GM21619 (cell line): ENCODE results near the gene XAGE5.
"Not testable (repeated sequence)": the region's sequence is repeated elsewhere in the genome, so short reads cannot be mapped to it uniquely, and the experiment has no call there.

Experiments used
- ATAC-seq: cut with Tn5 transposase; IDR thresholded peaks from one replicate; pipeline ENCODE4 v1.9.1; 2021; ENCODE audit not compliant: unreplicated experiment

Gene XAGE5, protein sequence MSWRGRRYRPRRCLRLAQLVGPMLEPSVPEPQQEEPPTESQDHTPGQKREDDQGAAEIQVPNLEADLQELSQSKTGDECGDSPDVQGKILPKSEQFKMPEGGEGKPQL

DNA sequence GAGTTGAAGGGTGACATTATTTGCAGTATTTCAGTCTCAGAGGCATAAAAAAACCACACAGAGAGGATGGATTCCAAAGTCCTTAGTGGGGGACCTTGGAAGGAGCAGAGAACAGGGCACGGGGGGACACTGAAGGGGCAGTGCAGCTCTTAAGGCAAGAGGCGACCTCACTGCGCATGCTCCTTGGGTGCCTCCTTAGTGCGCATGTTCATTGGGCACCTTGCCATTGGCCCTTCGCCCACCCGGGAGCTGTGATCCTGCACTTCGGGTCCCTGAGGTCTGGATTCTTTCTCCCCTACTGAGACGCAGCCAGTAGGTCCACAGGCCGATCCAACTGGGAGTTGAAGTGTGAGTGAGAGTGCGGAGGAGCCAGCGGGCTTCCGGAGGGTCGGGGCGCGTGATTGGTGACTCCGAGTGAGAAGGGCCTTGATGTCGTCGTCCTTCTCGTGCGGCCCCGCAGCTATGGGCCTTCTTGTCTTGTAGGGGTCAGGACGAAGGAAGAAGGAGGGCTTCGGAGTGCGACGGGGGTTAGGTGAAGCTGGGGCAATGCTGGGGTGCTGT is at the start of gene XAGE5:
TSS of gene XAGE5 (plus strand) at position 223 of the 561 bp plus-strand sequence. CDS start 1,280 bp downstream, outside the sequence.
- ATAC-seq, result no peak

DNA sequence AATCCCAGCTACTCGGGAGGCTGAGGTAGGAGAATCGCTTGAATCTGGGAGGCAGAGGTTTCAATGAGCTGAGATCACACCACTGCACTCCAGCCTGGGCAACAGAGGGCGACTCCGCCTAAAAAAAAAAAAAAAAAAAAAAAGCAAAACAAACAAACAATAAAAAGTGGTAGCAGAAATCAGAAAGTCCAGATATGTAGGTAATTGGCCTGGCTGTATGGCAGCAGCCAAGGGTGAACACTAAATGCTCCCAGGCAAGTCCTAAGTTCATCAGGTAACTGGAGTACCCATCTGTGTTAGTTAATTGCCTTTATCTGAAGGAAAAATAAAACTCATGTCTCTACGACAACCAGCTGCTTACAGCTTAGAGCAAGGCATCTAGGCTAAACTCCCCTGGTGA is 45.1 kb upstream of the XAGE5 start:
- ATAC-seq, result not testable (repeated sequence)

DNA sequence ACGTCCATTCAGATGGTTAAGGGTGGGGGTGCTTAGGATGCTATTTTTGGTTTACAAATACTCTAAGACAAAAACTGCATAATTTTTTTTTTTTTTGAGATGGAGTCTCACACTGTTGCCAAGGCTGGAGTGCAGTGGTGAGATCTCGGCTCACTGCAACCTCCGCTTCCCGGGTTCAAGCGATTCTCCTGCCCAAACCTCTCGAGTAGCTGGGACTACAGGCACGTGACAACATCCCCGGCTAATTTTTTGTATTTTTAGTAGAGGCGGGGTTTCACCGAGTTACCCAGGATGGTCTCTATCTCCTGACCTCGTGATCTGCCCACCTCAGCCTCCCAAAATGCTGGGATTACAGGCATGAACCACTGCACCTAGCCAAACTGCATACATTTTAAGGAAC is 37.6 kb upstream of the XAGE5 start:
- ATAC-seq, result not testable (repeated sequence)

DNA sequence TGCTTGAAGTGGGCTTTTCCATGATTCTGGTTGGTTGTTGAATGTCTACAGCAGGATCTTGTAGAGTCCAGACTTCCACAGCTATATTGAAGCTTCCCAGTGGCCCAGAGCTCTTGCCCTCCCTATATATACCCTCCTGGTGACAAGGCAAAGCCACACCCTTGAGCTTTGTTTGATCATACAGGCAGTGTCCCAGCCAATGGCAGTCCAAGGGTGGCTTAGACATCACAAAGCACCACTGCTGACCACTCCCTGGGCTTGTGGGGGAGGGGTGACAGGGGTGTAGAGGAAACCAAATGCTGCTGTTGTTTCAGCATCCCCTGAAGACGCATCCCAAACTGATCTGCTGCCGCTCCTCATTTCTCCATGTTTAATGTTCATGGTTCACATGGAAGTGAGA is 13.8 kb upstream of the XAGE5 start, which contains the start of gene SPANXN5:
TSS of gene SPANXN5 (minus strand) at position 101 of the 400 bp plus-strand sequence. CDS start at position 22, 79 bp downstream.
- not testable (repeated sequence) for ATAC-seq

DNA sequence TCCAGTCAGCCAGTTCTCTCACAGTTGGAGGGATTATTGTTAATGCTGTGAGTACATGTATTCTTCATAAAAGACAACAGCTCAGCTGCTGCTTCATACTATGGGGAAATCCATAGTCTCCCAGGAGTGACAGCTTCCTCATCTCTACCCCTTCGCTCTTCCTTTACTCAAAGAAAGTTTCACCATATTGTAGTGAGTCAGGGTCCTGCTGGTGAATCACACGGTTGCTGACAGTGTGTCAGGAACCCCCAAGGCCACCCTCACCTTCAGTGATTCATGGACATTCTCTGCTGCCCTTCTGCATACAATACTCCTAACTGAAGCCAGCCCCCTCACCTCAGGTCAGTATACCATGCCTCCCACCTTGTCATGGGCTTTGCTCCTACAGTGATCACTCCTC is 6.2 kb upstream of the XAGE5 start:
- not testable (repeated sequence) for ATAC-seq

DNA sequence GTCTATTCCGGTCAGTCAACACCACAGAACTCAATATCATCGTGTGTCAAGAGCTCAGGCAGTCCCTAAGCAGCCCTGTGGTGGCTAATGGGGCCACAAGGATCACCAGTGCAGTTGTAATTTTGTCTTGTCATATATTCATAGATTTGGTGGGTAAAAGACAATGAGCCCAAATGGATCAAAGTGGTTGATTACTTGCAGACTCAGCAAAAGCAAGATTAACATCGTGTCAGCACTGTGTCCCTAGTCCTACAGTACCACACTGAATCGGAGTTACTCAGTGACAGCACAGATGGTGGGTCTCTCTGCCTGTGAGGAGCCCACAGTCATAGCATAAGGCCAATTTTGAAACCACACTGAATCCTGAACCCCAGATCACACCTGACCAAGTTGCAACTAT is 8.7 kb downstream of the XAGE5 start:
- ATAC-seq, result no peak

DNA sequence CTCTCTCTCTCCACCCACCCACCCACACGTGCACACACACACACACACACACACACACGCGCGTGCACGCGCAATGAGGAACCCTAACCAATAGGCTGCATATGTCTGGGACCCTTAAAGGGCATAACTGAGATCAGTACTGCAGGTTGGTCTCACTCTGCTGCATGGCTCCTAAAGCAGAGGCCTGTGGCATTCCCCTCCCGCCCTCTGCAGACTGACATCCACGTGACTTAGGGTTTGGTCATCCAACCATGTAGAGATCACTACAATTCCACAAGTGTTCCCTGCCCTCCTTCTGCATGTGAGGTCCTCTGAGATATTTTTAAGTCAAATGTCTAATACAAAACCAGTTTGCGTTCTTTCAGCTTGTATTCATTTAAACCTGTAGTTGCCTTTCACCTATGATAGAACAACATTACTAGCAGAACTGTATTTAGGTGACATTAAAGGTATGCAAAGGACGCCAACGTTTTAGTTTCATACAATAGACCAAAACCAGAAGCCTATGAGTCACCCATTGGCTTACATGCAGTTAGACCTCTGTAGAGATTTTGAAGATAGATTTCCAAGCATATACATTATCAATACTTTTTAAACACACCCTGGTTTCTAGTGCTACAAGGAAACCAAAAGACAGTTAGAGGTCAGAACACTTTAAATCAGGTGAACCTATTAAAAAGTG is 10.1 kb downstream of the XAGE5 start:
- ATAC-seq, result no peak

DNA sequence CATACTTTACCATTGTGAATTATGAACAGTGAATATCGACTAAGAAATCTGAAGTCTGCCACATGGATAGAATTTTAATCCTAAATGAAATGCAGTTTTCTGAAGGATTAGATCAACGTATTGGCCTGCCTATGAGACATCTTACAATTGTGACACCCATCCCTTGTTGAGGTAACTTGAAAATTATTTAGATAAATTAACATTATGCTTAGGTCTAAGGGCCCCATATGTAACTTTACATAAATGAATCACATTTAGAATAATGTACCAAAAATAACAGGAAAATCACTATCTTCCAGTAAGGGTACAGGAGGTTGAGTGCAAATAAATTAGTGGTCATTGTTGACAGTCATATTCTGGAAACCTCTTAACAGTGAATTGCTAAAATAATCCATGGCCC is 13.5 kb downstream of the XAGE5 start:
- no peak for ATAC-seq

DNA sequence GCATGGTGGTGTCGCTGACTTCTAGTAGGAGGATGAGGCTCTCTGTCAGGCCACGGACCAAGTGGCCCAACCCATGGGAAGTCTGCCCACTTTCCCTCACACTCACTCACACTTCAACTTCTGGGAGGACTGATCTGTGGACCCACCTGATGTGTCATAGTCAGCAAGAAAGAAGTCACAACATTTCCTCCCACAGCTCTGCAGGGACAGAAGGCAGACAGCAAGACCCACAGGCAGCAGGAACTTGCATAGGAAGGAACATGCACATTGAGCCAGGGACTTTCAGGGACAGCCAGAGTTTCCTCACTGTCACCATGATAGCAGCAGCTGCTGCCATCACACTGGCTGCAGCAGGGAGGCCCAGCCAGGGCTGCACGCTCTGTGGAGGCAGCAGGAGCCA is 19.5 kb downstream of the XAGE5 start:
- no peak for ATAC-seq

DNA sequence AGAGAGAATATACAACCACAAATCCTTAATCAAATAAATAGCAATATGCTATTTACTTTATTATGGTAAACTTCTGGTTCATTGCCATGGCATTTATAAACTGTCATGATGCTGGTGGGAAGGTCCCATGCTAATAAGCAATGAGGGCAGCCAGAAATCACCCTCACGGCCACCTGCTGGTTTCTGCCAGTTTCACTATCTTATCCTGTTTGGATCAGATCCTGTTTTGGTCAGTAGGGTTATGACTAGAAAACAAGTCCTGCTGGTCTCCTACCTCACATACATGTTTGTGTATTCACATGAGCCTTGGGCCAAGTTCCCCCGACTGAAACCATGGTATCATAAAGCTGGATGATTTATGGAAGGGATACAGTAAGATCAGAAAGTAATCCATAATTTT is 28.1 kb downstream of the XAGE5 start:
- ATAC-seq, result no peak

DNA sequence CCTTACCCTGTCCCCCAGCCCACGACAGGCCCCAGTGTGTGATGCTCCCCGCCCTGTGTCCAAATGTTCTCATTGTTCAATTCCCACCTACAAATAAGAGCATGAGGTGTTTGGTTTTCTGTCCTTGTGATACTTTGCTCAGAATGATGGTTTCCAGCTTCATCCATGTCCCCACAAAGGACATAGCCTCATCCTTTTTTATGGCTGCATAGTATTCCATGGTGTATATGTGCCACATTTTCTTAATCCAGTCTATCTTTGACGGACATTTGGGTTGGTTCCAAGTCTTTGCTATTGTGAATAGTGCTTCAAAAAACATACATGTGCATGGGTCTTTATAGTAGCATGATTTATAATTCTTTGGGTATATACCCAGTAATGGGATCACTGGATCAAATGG is 32.5 kb downstream of the XAGE5 start:
- not testable (repeated sequence) for ATAC-seq

DNA sequence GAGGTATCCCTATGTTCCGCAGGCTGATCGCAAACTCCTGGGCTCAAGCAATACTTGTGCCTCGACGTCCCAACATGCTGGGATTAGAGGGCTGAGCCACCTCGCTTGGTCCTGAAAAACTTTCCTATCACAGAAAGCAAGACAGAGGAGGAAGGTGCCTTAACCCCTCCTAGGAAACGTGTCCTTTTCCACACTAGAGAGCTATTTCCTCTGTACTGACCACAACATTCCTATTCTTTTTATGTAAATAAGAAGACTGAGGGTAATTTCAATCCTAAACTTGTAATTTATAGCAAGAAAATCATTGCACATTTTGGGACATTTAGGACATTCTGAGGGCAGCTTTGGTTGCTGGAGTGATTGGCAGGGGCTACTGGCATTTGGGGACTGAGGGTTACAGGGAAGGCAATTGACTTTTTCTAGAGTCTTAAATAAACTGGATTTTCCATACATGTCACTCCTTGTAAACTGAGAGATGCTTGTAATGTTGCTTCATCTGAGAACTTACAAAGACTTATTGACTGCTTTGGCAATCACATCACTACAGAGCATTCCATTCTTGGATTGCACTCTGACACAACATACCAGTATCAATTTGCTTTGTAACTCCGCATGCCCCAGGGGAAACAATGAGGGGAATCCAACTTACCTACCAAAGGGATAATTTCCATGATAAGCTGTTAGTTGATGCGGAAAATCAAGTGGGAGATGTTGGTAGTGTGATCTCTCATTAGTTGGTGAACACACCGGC is 41.2 kb downstream of the XAGE5 start:
- no peak for ATAC-seq

DNA sequence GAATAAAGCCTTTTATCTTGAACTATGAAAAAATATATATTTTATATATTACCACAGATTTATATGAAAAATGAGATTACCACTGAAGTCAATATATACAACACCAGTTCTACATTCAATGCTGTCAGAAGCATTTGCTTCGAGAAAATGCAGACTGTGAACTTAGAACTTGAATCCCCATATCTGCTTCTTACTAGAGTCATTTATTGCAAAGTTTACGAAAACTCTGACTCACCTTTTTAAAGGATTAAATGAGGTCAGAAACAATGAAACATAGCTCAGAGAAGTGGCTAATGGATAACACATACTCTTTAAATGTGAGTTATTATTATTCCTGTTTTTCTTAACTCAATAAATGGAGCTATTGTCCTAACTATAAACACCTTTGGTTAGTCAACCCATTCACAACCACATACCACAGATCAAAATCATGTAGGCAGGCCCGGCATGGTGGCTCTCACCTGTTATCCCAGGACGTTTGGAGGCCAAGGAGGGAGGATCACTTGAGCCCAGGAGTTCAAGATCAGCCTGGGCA is 46.0 kb downstream of the XAGE5 start:
- not testable (repeated sequence) for ATAC-seq

DNA sequence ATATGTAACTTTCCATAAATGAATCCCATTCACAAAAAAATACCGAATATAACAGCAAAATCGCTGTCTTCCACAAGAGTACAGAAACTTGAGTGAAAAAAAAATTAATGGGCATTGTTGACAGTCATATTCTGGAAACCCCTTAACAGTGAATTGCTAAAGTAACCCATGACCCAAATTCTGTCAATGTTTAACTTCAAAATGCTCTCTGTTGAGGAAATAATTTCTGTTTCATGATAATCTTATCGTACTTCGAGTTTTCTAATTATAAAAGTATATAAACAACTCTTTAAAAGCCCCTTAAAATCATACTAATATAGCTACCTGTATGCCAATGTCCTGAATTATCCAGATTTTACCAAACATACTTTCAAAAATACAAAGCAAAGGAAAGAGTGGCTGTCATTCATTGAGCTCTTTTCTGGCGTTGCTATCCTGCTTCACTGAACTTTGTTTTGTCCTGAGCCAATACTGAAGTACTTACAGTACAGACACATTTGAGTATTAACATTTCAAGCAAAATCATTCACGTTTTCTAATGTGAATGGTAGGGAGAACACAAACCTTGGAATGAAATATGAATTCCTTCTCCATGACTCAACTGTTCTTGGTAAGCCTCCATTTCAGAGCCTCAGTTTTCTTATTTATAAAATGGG is 54.4 kb downstream of the XAGE5 start:
- ATAC-seq, result no peak
